ENCODE measurements around the gene CYTH3.

- TF ChIP-seq POLR2A (IDR thresholded peaks at IDR 0.05) (no peak), CTCF (IDR thresholded peaks at IDR 0.05 in 8 of 11, conservative IDR thresholded peaks at IDR 0.05 in 3 of 11) (no peak), POLR2AphosphoS5 (IDR thresholded peaks at IDR 0.05) (no peak)
Measured at GRCh38 chr7:6244021-6244420, 28.4 kb downstream of the CYTH3 start.

Measured in spleen (tissue), 7 donors.